KMS-11 (cell line): Measurements from ENCODE around the gene PRLHR.
"Not testable (repeated sequence)": the region's sequence is repeated elsewhere in the genome, so short reads cannot be mapped to it uniquely, and the experiment has no call there.

Source experiments
- H2AFZ ChIP-seq: fragments of 200-600 bp; sonication (generic); 2 replicates; pipeline ENCODE4 v1.6.1; 2016; ENCODE audit warnings: antibody characterized with exemption, mixed run types, low read depth
- H3K27ac ChIP-seq: fragments of 200-600 bp; sonication (generic); 2 replicates; pipeline ENCODE4 v1.6.1; 2016; ENCODE audit warnings: mild to moderate bottlenecking, mixed run types
- H3K27me3 ChIP-seq: fragments of 200-600 bp; sonication (generic); 2 replicates; pipeline ENCODE4 v1.6.1; 2017; ENCODE audit warnings: mild to moderate bottlenecking, low read depth, mixed run types, moderate library complexity; ENCODE audit not compliant: insufficient read depth
- H3K36me3 ChIP-seq: fragments of 200-600 bp; sonication (generic); 2 replicates; pipeline ENCODE4 v1.6.1; 2017; ENCODE audit warnings: mild to moderate bottlenecking, mixed run types; ENCODE audit not compliant: insufficient read depth
- H3K4me1 ChIP-seq: fragments of 200-600 bp; sonication (generic); 2 replicates; pipeline ENCODE4 v1.6.1; 2016; ENCODE audit warnings: mild to moderate bottlenecking, low read depth, mixed run types; ENCODE audit not compliant: poor library complexity, severe bottlenecking
- H3K4me2 ChIP-seq: fragments of 200-600 bp; sonication (generic); 2 replicates; pipeline ENCODE4 v1.7.0; 2016; ENCODE audit warnings: mild to moderate bottlenecking, mixed run types
- H3K4me3 ChIP-seq: fragments of 200-600 bp; sonication (generic); IDR thresholded peaks from 2 replicates; pipeline ENCODE4 v1.6.1; 2017; ENCODE audit warnings: low read depth, low read length, mixed read lengths; ENCODE audit not compliant: insufficient read depth
- H3K79me2 ChIP-seq: fragments of 200-600 bp; sonication (generic); 2 replicates; pipeline ENCODE4 v1.6.1; 2016; ENCODE audit warnings: low read depth, mixed run types; ENCODE audit not compliant: insufficient read depth
- H3K9ac ChIP-seq: fragments of 200-600 bp; sonication (generic); 2 replicates; pipeline ENCODE4 v1.6.1; 2016; ENCODE audit warnings: mild to moderate bottlenecking, mixed run types
- H4K20me1 ChIP-seq: fragments of 200-600 bp; sonication (generic); 2 replicates; pipeline ENCODE4 v1.6.1; 2016; ENCODE audit warnings: mild to moderate bottlenecking, mixed run types; ENCODE audit not compliant: insufficient read depth
- CTCF ChIP-seq: fragments of 200-600 bp; sonication (generic); conservative IDR thresholded peaks from 2 replicates; pipeline ENCODE4 v1.6.1; 2017; ENCODE audit warnings: low read depth, mild to moderate bottlenecking, antibody characterized with exemption, low read length, moderate library complexity, mixed read lengths

The PRLHR gene

GRCh38 chr10:118625504-118625903 lies 30.1 kb upstream of the PRLHR start:
- no peaks in the 10 kb centered on the region for H3K27me3 ChIP-seq
- no peak for TF ChIP-seq CTCF
- no peak overlapping the region for H3K9ac ChIP-seq
- no peaks in the 10 kb centered on the region for H3K79me2 ChIP-seq
- H4K20me1 ChIP-seq = no peaks in the 10 kb centered on the region
- no peak overlapping the region for H3K27ac ChIP-seq
- no peak overlapping the region for H2AFZ ChIP-seq
- H3K4me2 ChIP-seq = no peak overlapping the region
- no peaks in the 10 kb centered on the region for H3K36me3 ChIP-seq
- no peak overlapping the region for H3K4me3 ChIP-seq
- H3K4me1 ChIP-seq = no peaks in the 10 kb centered on the region

- H3K4me1 ChIP-seq = no peaks in the 10 kb centered on the region
- H3K79me2 ChIP-seq = no peaks in the 10 kb centered on the region
- no peak overlapping the region for H3K27ac ChIP-seq
- no peak for TF ChIP-seq CTCF
- H3K9ac ChIP-seq = no peak overlapping the region
- H3K4me3 ChIP-seq = no peak overlapping the region
- no peak overlapping the region for H2AFZ ChIP-seq
- no peaks in the 10 kb centered on the region for H4K20me1 ChIP-seq
- no peaks in the 10 kb centered on the region for H3K36me3 ChIP-seq
- no peak overlapping the region for H3K4me2 ChIP-seq
- H3K27me3 ChIP-seq = no peaks in the 10 kb centered on the region
Observed at GRCh38 chr10:118624747-118625146, 29.3 kb upstream of the PRLHR start.

GRCh38 chr10:118621304-118621942 lies 26.0 kb upstream of the PRLHR start:
- no peaks in the 10 kb centered on the region for H3K27me3 ChIP-seq

GRCh38 chr10:118613863-118614262 lies 18.4 kb upstream of the PRLHR start:
- not testable (repeated sequence) for H3K4me1 ChIP-seq

More at GRCh38 chr10:118621304-118621942, 26.0 kb upstream of the PRLHR start:
- Histone ChIP-seq H2AFZ (no peak overlapping the region), H3K4me1 (no peaks in the 10 kb centered on the region), H3K36me3 (no peaks in the 10 kb centered on the region), H3K4me3 (no peak overlapping the region), H4K20me1 (no peaks in the 10 kb centered on the region), H3K27ac (no peak overlapping the region), H3K4me2 (no peak overlapping the region), H3K79me2 (no peaks in the 10 kb centered on the region), H3K9ac (no peak overlapping the region)
- TF ChIP-seq CTCF = no peak

GRCh38 chr10:118610577-118610976 lies 15.1 kb upstream of the PRLHR start:
- H3K4me2 ChIP-seq = no peak overlapping the region
- no peaks in the 10 kb centered on the region for H3K79me2 ChIP-seq
- H2AFZ ChIP-seq = no peak overlapping the region
- H3K9ac ChIP-seq = no peak overlapping the region
- no peaks in the 10 kb centered on the region for H3K4me1 ChIP-seq
- H3K27me3 ChIP-seq = no peaks in the 10 kb centered on the region
- no peaks in the 10 kb centered on the region for H3K36me3 ChIP-seq
- no peak for TF ChIP-seq CTCF
- no peak overlapping the region for H3K27ac ChIP-seq
- no peaks in the 10 kb centered on the region for H4K20me1 ChIP-seq
- no peak overlapping the region for H3K4me3 ChIP-seq

More at GRCh38 chr10:118613863-118614262, 18.4 kb upstream of the PRLHR start:
- not testable (repeated sequence) for H3K9ac ChIP-seq, H3K4me3 ChIP-seq, H3K27me3 ChIP-seq, H3K27ac ChIP-seq, H4K20me1 ChIP-seq, H3K79me2 ChIP-seq, H3K4me2 ChIP-seq, H3K36me3 ChIP-seq, H2AFZ ChIP-seq
